Measurements from ENCODE around the gene ACAA1. TPM values are rescaled to one million over a fixed set of nuclear protein-coding genes. Genes with fewer than 3 reads are reported as not detected.

The ACAA1 gene
- total RNA-seq, 1 experiment from 2014 or later = 24.0 TPM

- no peaks in the 10 kb centered on the region for H3K27me3 ChIP-seq (replicated peaks; ENCODE audit: insufficient read depth, low read depth, low read length, poor library complexity)
- H3K9me3 ChIP-seq (ENCODE audit: low read depth, low read length, poor library complexity, severe bottlenecking) = no peaks in the 10 kb centered on the region
- intact Hi-C loops (cut with micrococcal nuclease; ENCODE audit: unreplicated experiment) = no loop called here
- no peaks in the 10 kb centered on the region for H3K36me3 ChIP-seq (ENCODE audit: insufficient read depth, low read length, poor library complexity, severe bottlenecking)
- BruUV-seq (replicated peaks) = no TSS peak
- POLR2A ChIA-PET (ENCODE audit: low non-redundant PET) = no interaction called here
- no peaks in the 10 kb centered on the region for H3K4me1 ChIP-seq (ENCODE audit: insufficient read depth, low read length, poor library complexity, severe bottlenecking)
- no peak overlapping the region for H3K4me3 ChIP-seq (ENCODE audit: low read depth, low read length, poor library complexity, severe bottlenecking)
- no peak for DNase-seq (ENCODE audit: low spot score)
- CTCF ChIA-PET = no interaction called here
- H3K27ac ChIP-seq (ENCODE audit: low read depth, low read length, poor library complexity, severe bottlenecking) = no peak overlapping the region
- TF ChIP-seq EZH2 (IDR thresholded peaks at IDR 0.05; ENCODE audit: borderline replicate concordance, low read depth, low read length, poor library complexity, severe bottlenecking) (no peak), CTCF (conservative IDR thresholded peaks at IDR 0.05; ENCODE audit: low read depth, low read length) (no peak)
Observed at GRCh38 chr3:38094999-38095398, 41.9 kb downstream of the ACAA1 start.

- H3K4me1 ChIP-seq (ENCODE audit: insufficient read depth, low read length, poor library complexity, severe bottlenecking) = no peaks in the 10 kb centered on the region
- no peaks in the 10 kb centered on the region for H3K27me3 ChIP-seq (replicated peaks; ENCODE audit: insufficient read depth, low read depth, low read length, poor library complexity)
- ChIA-PET CTCF (no interaction called here), POLR2A (ENCODE audit: low non-redundant PET) (no interaction called here)
- no peak overlapping the region for H3K27ac ChIP-seq (ENCODE audit: low read depth, low read length, poor library complexity, severe bottlenecking)
- intact Hi-C loops (cut with micrococcal nuclease; ENCODE audit: unreplicated experiment) = no loop called here
- no peak overlapping the region for H3K4me3 ChIP-seq (ENCODE audit: low read depth, low read length, poor library complexity, severe bottlenecking)
- no peaks in the 10 kb centered on the region for H3K9me3 ChIP-seq (ENCODE audit: low read depth, low read length, poor library complexity, severe bottlenecking)
- no peak for DNase-seq (ENCODE audit: low spot score)
- no peaks in the 10 kb centered on the region for H3K36me3 ChIP-seq (ENCODE audit: insufficient read depth, low read length, poor library complexity, severe bottlenecking)
- no TSS peak for BruUV-seq (replicated peaks)
- TF ChIP-seq EZH2 (IDR thresholded peaks at IDR 0.05; ENCODE audit: borderline replicate concordance, low read depth, low read length, poor library complexity, severe bottlenecking) (no peak), CTCF (conservative IDR thresholded peaks at IDR 0.05; ENCODE audit: low read depth, low read length) (no peak)
Observed at GRCh38 chr3:38090453-38090852, 46.5 kb downstream of the ACAA1 start.

GRCh38 chr3:38089163-38089562 is 47.8 kb downstream of the ACAA1 start:
- BruUV-seq (replicated peaks) = no TSS peak
- no peak overlapping the region for H3K27ac ChIP-seq (ENCODE audit: low read depth, low read length, poor library complexity, severe bottlenecking)

More at GRCh38 chr3:38089163-38089562, 47.8 kb downstream of the ACAA1 start:
- no peaks in the 10 kb centered on the region for H3K27me3 ChIP-seq (replicated peaks; ENCODE audit: insufficient read depth, low read depth, low read length, poor library complexity)
- no peak overlapping the region for H3K4me3 ChIP-seq (ENCODE audit: low read depth, low read length, poor library complexity, severe bottlenecking)
- TF ChIP-seq EZH2 (IDR thresholded peaks at IDR 0.05; ENCODE audit: borderline replicate concordance, low read depth, low read length, poor library complexity, severe bottlenecking) (no peak), CTCF (conservative IDR thresholded peaks at IDR 0.05; ENCODE audit: low read depth, low read length) (no peak)
- CTCF ChIA-PET = no interaction called here
- intact Hi-C loops (cut with micrococcal nuclease; ENCODE audit: unreplicated experiment) = no loop called here
- POLR2A ChIA-PET (ENCODE audit: low non-redundant PET) = no interaction called here
- no peak for DNase-seq (ENCODE audit: low spot score)
- H3K36me3 ChIP-seq (ENCODE audit: insufficient read depth, low read length, poor library complexity, severe bottlenecking) = no peaks in the 10 kb centered on the region
- no peaks in the 10 kb centered on the region for H3K9me3 ChIP-seq (ENCODE audit: low read depth, low read length, poor library complexity, severe bottlenecking)
- H3K4me1 ChIP-seq (ENCODE audit: insufficient read depth, low read length, poor library complexity, severe bottlenecking) = no peaks in the 10 kb centered on the region

All from A673 (cell line).